Measurements from ENCODE around the gene PPME1. TPM values are rescaled to one million over a fixed set of nuclear protein-coding genes. Genes with fewer than 3 reads are reported as not detected.

The PPME1 gene
- total RNA-seq, 4 donors from 2014 or later = 23.2 to 25.0 (median 23.8) TPM

- ATAC-seq (ENCODE audit: low FRiP score) (no peak), DNase-seq (ENCODE audit: low spot score) (no peak)
- no peak for TF ChIP-seq CTCF (IDR thresholded peaks at IDR 0.05)
Measured at GRCh38 chr11:74204701-74205100, 33.6 kb downstream of the PPME1 start.

GRCh38 chr11:74205181-74205580, 34.1 kb downstream of the PPME1 start:
- no peak for DNase-seq (ENCODE audit: low spot score)
- no peak for ATAC-seq (ENCODE audit: low FRiP score)

GRCh38 chr11:74206746-74207145, 35.7 kb downstream of the PPME1 start:
- ATAC-seq (ENCODE audit: low FRiP score) = no peak
- no peak for DNase-seq (ENCODE audit: low spot score)
- no peak for TF ChIP-seq CTCF (IDR thresholded peaks at IDR 0.05)

More at GRCh38 chr11:74205181-74205580, 34.1 kb downstream of the PPME1 start:
- no peak for TF ChIP-seq CTCF (IDR thresholded peaks at IDR 0.05)

- ATAC-seq (ENCODE audit: low FRiP score) = no peak
- no peak for DNase-seq (ENCODE audit: low spot score)
- TF ChIP-seq CTCF (IDR thresholded peaks at IDR 0.05) = no peak
Measured at GRCh38 chr11:74208507-74208906, 37.4 kb downstream of the PPME1 start.

- no peak for ATAC-seq (ENCODE audit: low FRiP score)
- no peak for DNase-seq (ENCODE audit: low spot score)
- TF ChIP-seq CTCF (IDR thresholded peaks at IDR 0.05) = no peak
Measured at GRCh38 chr11:74212533-74212932, 41.4 kb downstream of the PPME1 start.

GRCh38 chr11:74220376-74220775, 49.3 kb downstream of the PPME1 start:
- DNase-seq (ENCODE audit: low spot score) (no peak), ATAC-seq (ENCODE audit: low FRiP score) (peak; percentile 19)
- TF ChIP-seq CTCF (IDR thresholded peaks at IDR 0.05) = no peak

GRCh38 chr11:74221816-74222215, 50.7 kb downstream of the PPME1 start:
- TF ChIP-seq CTCF (IDR thresholded peaks at IDR 0.05) = no peak
- DNase-seq (ENCODE audit: low spot score) (no peak), ATAC-seq (ENCODE audit: low FRiP score) (no peak)
